Endometrial microvascular endothelial cells (primary cell): ENCODE measurements around the gene DNAAF5. TPM values are rescaled to one million over a fixed set of nuclear protein-coding genes. Genes with fewer than 3 reads are reported as not detected.

Experiments
- in situ Hi-C: cut with HindIII; loops from 2 replicates; pipeline ENCODE4 v1.10.0; 2017; ENCODE audit warnings: low sequenced_read_pairs, low pct_unique_long_range_greater_than_20kb; ENCODE audit errors: inconsistent ontology term
- total RNA-seq: library from RNA; depleted of rRNA; stranded (reverse); fragments of >200 nt; gene quantifications from one replicate; pipeline ENCODE4 v1.2.3, GENCODE V29; 2015; ENCODE audit errors: inconsistent ontology term

DNAAF5 gene
- total RNA-seq, 1 donor from 2014 or later = 55.6 TPM

GRCh38 chr7:756928-757560, 30.5 kb downstream of the DNAAF5 start:
- in situ Hi-C loops = no loop called here

DNA sequence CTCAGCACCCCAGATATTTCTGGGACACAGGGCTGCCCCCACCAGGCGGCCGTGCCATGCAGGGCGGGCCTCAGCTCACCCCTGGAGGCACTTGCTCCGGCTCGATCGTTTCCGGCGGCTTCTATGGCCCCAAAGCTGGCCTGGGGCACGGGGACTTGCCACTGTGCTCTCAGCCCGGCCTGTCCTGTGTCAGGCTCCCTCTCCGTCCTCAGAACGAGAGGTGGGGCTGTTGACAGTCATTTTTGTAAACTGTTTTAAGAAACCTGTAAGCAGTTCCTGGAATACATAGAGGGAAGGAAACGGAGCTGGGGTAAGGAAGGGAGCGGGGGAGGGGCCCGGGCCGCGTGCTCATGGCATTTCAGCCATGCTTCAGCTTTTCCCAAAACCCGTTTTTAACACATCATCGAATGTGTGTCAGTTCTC, 31.3 kb downstream of the DNAAF5 start:
- in situ Hi-C loops = no loop called here

DNA sequence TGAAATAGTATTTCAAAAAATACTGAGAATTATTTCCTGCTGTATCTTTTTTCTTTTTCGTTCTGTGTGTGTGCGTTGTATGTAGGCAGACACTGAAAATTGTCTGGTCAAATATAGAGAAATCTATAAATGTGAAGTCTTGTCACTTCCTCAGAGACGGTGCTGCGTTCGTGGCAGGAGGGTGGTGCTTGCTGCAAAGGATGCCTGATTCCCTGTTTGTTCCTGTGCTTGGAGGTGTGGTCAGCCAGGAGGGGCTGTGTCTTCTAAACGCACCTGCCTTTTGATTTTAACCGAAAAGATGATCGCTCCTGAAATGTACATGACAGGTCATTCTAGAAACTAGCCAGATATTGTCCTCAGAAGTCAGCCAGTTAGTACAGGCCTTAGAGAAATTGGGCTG, 33.1 kb downstream of the DNAAF5 start:
- in situ Hi-C loops = no loop called here

GRCh38 chr7:760006-760405, 33.5 kb downstream of the DNAAF5 start:
- in situ Hi-C loops = loop anchor here (10.0 kb wide), 1 partner anchor 425 kb away; no protein-coding TSS in a partner anchor

DNA sequence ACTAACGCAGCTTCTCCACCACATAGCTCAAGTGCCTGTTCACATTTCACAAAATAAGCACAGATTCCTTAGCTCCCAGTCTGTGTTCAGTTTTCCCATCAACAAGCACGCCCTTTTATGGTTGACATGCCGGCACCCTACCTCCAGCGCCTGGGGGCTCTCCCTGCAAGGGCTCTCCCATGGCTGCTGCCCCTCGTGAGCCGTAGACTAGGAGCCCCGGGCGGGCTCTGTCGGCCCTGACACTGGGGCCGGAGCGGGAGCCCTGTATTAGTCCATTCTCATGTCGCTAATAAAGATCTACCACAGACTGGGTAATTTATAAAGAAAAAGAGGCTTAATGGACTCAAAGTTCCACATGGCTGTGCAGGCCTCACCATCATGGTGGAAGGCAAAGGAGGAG, 34.6 kb downstream of the DNAAF5 start:
- in situ Hi-C loops = loop anchor here (10.0 kb wide), 1 partner anchor 426 kb away; no protein-coding TSS in a partner anchor

DNA sequence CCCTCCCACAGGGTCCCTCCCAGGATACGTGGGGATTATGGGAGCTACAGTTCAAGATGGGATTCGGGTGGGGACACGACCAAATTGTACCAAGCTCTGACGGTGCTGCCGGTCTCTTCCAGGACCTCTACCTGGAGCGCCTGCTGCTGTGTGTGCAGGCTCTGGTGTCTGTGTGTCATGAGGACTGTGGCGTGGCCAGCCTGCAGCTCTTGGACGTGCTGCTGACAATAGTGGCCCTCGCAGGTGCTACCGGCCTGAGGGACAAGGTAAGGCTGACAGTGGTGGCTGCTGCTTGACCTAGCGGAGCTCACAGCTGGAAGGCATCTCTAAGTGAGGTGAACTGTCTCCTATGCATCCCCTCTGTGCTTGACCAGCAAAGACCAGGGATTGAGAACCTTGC, 35.1 kb downstream of the DNAAF5 start:
- in situ Hi-C loops = loop anchor here (10.0 kb wide), 1 partner anchor 427 kb away; no protein-coding TSS in a partner anchor

GRCh38 chr7:762885-763284, 36.4 kb downstream of the DNAAF5 start:
- in situ Hi-C loops = loop anchor here (10.0 kb wide), 1 partner anchor 428 kb away; no protein-coding TSS in a partner anchor

DNA sequence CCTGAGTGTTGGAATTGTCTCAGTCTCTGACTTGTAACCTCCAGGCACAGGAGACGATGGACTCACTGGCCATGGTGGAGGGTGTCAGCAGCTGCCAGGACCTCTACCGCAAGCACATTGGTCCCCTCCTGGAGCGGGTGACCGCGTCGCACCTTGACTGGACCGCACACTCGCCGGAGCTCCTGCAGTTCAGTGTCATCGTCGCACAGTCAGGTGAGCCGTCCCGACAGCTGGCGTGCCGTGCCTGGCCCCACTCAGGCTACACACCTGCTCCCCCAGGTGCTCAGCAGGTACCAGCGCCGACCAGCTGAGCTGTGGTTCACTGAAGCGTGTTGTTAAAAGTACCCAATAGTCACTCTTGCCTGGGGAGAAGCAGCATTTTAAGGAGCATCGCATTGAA, 37.3 kb downstream of the DNAAF5 start:
- in situ Hi-C loops = loop anchor here (10.0 kb wide), 1 partner anchor 429 kb away; no protein-coding TSS in a partner anchor

DNA sequence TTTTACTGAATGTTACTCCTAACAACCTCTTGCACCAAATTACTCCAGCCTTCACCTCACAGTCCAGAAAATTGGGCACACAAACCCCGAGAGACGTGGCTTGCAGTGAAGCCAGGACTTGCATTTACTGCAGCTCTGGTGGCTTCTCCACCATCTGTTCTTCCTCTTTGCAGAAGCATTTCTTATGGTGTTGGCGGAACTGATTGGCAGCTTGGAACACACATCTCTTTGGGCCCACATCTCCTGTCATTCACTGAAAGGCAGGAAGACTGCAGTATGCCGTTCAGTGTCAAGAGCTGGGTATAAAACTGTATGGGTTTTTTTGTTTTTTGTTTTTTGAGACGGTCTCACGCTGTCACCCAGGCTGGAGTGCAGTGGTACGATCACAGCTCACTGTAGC, 38.9 kb downstream of the DNAAF5 start:
- in situ Hi-C loops = loop anchor here (10.0 kb wide), 1 partner anchor 431 kb away; no protein-coding TSS in a partner anchor

DNA sequence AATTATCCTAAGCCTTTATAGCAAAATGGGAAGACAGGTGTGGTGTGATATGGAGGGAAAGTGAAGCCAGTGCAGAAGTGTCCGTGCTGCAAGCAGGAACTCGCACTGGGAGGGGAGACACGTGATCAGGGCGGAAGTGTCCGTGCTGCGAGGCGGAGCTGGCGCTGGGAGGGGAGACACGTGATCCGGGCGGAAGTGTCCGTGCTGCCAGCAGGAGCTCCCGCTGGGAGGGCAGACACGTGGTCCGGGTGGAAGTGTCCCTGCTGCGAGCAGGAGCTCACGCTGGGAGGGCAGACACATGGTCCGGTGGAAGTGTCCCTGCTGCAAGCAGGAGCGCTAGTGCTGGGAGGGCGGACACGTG, 41.1 kb downstream of the DNAAF5 start:
- in situ Hi-C loops = loop anchor here (10.0 kb wide), 1 partner anchor 433 kb away; no protein-coding TSS in a partner anchor

- in situ Hi-C loops = loop anchor here (10.0 kb wide), 1 partner anchor 433 kb away; no protein-coding TSS in a partner anchor
Measured at GRCh38 chr7:767941-768731, 41.6 kb downstream of the DNAAF5 start.

GRCh38 chr7:768881-769504, 42.5 kb downstream of the DNAAF5 start:
- in situ Hi-C loops = loop anchor here (10.0 kb wide), 1 partner anchor 434 kb away; no protein-coding TSS in a partner anchor

DNA sequence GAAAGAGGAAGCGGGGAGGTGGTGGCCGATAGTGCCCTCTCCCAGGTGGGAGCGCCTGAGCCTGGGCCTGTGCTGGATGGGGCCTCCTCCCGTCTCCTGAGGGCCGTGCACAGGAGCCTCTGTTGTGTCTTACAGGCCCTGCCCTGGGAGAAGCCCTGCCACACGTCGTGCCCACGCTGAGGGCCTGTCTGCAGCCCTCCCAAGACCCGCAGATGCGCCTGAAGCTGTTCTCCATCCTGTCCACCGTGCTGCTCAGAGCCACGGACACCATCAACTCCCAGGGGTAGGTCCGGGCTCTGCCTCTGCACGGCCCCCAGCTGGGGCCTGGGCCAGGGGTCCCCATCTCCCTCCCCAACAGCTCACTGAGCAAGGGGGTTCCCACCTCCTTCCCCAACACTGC, 43.8 kb downstream of the DNAAF5 start:
- in situ Hi-C loops = no loop called here

DNA sequence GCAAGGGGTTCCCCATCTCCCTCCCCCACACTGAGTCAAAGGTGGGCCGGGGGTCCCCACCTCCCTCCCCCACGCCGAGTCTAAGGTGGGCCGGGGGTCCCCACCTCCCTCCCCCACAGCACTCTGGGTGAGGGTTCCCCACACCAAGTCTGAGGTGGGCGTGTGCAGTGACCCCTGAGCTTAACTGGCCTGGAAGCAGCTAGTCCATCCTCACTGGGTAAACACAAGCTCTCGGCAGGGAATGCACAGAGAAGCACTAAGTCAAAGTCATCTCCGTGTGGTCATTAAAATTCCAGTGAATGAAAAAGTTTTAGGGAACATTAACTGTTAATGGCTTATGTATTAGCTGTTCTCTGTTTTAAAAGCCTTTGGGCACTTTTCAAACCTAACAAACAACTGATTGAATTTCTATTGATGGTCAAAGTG, 44.3 kb downstream of the DNAAF5 start:
- in situ Hi-C loops = no loop called here

DNA sequence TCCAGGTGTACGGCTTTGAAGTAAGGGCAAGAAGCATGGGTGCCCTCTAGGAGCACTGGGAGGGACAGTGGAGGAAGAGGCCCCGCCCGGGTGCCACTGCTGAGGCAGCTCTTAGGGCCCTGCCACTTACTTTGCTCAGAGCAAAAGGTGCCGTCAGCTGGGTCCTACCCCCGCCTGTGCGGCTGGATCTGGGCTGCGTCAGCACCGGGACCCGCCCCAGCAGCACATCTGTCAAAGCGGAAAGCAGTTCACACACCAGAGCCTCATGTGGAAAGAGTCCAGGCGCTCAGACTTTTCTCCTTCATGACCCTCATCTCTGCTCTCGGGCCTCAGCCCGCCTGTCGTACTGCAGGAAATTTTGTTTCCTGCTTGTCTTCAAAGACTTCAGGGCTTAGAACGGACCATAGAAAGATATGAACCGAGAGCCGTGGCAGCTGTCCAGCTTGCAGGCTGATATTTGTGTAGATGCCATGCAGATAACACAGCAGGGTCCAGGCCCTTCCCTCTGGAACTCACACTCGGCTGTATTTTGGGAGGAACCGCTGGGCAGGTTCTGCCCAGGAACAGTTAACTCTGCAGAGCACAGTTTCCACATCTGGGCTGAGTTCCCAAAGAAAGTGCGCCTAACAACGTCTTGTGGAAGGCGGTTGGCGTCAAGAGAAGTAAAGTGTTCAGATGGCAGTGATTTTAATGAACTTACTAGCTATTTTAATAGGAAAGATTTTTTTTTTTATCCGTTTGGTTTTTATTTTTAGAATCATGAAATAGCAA, 44.9 kb downstream of the DNAAF5 start:
- in situ Hi-C loops = no loop called here

GRCh38 chr7:772005-772294, 45.5 kb downstream of the DNAAF5 start:
- in situ Hi-C loops = no loop called here

DNA sequence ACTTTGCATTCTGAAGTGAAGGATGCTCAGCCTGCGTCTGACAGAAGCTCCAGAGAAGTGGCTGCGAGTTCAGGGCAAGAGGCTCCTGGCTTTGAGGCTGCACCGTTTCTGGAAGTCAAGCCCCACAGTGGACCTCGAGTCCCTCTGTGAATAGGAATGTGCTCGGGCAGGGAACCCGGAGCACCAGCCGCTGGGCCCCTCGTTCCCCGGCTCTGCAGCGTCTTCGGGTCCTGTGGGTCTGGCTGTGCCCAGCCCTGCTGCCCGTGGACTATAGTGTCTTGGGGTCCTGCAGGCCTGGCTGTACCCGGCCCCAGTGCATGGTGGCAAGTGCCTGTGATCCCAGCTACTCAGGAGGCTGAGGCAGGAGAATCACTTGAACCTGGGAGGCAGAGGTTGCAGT, 45.9 kb downstream of the DNAAF5 start:
- in situ Hi-C loops = no loop called here

- in situ Hi-C loops = no loop called here
Measured at GRCh38 chr7:772861-773621, 46.5 kb downstream of the DNAAF5 start.

DNA sequence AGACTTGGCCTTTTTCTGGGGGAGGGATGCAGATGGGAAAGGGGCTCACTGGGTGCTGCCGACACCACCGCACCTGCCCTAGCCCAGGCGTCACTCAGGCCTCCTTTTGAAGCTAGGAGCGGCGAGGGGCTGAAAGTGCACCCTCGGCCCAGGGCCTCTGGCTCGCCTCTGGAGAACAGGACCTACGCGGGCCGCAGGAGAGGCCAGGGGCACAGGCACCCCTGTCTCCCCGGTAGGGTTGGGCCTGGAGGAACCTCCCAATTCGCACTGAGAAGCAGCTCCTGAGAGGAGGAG, 47.1 kb downstream of the DNAAF5 start:
- in situ Hi-C loops = no loop called here
